ENCODE data around the gene TMEM161A.
"Not testable (repeated sequence)": the region's sequence is repeated elsewhere in the genome, so short reads cannot be mapped to it uniquely, and the experiment has no call there.

TMEM161A gene

GRCh38 chr19:19138109-19138981 is at the start of gene TMEM161A:
Gene TMEM161A (minus strand): TSS chr19:19138478. CDS start chr19:19138428, 50 bp downstream.
- DNase-seq (ENCODE audit: low read depth) = peak; percentile 94

GRCh38 chr19:19186742-19187141 is 48.5 kb upstream of the TMEM161A start:
- no peak for DNase-seq (ENCODE audit: low read depth)

- DNase-seq (ENCODE audit: low read depth) = peak; percentile 35
Measured at GRCh38 chr19:19185853-19186740, 47.8 kb upstream of the TMEM161A start.

GRCh38 chr19:19181488-19181998 is 43.3 kb upstream of the TMEM161A start:
- no peak for DNase-seq (ENCODE audit: low read depth)

- no peak for DNase-seq (ENCODE audit: low read depth)
Measured at GRCh38 chr19:19179548-19180441, 41.5 kb upstream of the TMEM161A start.

GRCh38 chr19:19176950-19177349 is 38.7 kb upstream of the TMEM161A start:
- no peak for DNase-seq (ENCODE audit: low read depth)

GRCh38 chr19:19173243-19173642 is 35.0 kb upstream of the TMEM161A start:
- DNase-seq (ENCODE audit: low read depth) = not testable (repeated sequence)

- DNase-seq (ENCODE audit: low read depth) = no peak
Measured at GRCh38 chr19:19171821-19172532, 33.7 kb upstream of the TMEM161A start.

- DNase-seq (ENCODE audit: low read depth) = no peak
Measured at GRCh38 chr19:19170873-19171672, 32.8 kb upstream of the TMEM161A start.

- peak; percentile 31 for DNase-seq (ENCODE audit: low read depth)
Measured at GRCh38 chr19:19170053-19170872, 32.0 kb upstream of the TMEM161A start, which contains the start of gene MEF2B. Gene MEF2B (minus strand): TSS chr19:19170263. CDS start chr19:19150735, 19,528 bp downstream.

GRCh38 chr19:19169236-19170052 is 31.2 kb upstream of the TMEM161A start:
- DNase-seq (ENCODE audit: low read depth) = no peak

GRCh38 chr19:19167612-19168011 is 29.3 kb upstream of the TMEM161A start:
- no peak for DNase-seq (ENCODE audit: low read depth)

GRCh38 chr19:19165396-19165795 is 27.1 kb upstream of the TMEM161A start:
- no peak for DNase-seq (ENCODE audit: low read depth)

- no peak for DNase-seq (ENCODE audit: low read depth)
Measured at GRCh38 chr19:19162495-19162894, 24.2 kb upstream of the TMEM161A start.

- DNase-seq (ENCODE audit: low read depth) = no peak
Measured at GRCh38 chr19:19160461-19161035, 22.3 kb upstream of the TMEM161A start.

- no peak for DNase-seq (ENCODE audit: low read depth)
Measured at GRCh38 chr19:19159534-19159933, 21.3 kb upstream of the TMEM161A start.

- no peak for DNase-seq (ENCODE audit: low read depth)
Measured at GRCh38 chr19:19157808-19158207, 19.5 kb upstream of the TMEM161A start.
